Posterior vena cava (tissue), 2 donors: ENCODE measurements around the gene LHFPL2. TPM values are rescaled to one million over a fixed set of nuclear protein-coding genes. Genes with fewer than 3 reads are reported as not detected.

Experiments used
- DNase-seq: peaks from one replicate; pipeline ENCODE4 v3.0.0-alpha.2; 2020; ENCODE audit warnings: low spot score
- intact Hi-C, 2 donors: fragments of 100-400 bp; cut with DNase I; formaldehyde crosslinking; loops; one replicate each; pipeline versions ENCODE4 v1.14.1 to v1.14.2; 2022 to 2023
- total RNA-seq, 2 donors: library from RNA; stranded (reverse); fragmentation: NEBNext Ultra II Directional; extraction: Animal tissue kit (Norgen Biotek cat#: 25700); gene quantifications; one replicate each; pipeline ENCODE4 v1.2.1, GENCODE V29; 2021
- donor health status: DM: yes; HTN: yes; CAD: no.
- donor health status: DM: yes; HTN: yes; CAD: no.

Gene LHFPL2
- total RNA-seq, 2 donors from 2014 or later: 34.9 to 44.4 TPM

DNA sequence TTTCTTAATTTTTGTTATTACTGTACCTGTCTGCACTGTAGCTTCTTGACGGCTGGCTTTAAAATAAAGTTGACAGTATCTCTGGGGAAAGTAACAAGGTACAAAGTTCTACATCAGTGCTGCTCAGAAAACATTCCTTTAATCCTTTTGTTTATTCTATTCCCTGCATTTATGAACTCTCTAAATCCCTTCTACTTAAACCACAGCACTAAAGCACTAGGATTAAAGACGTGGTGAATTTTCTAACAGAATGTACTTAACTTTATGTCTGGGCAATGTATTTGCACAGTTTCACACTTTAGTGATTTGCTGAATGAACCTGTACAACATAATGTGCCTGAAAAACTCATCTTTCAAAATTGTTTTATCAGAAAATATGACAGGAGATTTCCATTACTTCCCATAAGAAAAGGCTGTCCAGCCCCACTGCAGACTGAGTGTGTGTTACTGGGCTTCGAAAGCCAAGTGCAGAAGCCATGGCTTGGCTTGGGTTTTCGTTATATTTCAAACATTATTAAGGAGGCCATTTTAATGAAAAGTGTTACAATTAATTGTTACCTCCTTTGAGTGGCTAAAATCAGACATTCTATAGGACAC is 43.8 kb downstream of the LHFPL2 start:
- intact Hi-C loops: no loop called here

DNA sequence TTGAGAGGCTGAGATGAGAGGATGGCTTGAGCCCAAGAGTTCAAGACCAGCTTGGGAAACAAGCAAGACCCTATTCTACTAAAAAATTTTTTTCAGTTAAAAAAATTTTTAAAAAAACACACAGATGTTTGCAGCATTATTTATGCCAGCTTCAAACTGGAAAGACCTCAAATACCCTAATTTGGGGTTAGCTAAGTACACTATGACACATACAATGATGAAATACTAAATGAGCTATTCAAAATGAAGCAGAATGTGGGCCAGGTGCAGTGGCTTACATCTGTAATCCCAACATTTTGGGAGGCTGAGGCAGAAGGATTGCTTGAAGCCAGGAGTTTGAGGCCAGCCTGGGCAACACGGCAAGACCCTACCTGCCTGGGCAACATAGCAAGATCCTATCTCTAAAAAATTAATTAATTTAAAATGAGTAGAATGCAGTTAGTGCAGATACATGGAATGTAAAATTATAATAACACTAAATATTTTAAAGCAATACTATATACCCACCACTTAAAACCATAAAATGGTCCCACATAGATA is 44.9 kb downstream of the LHFPL2 start:
- intact Hi-C loops: no loop called here
- no peak for DNase-seq

More for the DNA sequence above, 43.8 kb downstream of the LHFPL2 start:
- DNase-seq: no peak

DNA sequence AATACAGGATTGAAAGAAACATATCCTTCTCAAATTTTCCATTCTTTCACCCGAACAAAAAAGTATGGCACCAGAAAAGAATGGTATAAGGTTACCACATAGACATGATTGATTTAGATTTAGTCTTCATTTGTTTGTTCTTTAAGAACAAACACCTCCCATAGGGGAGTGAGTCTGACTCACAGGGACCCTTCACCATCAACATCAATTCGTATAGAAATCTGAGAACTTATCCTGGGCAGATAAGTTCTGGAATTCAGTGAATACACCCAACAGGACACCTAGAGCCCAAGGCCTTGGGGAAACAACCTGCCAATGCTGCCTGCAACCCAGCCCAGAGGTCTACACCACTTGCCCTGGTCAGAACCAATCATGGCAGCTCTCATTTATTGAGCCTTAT is 46.2 kb downstream of the LHFPL2 start:
- DNase-seq: no peak
- intact Hi-C loops: no loop called here

DNA sequence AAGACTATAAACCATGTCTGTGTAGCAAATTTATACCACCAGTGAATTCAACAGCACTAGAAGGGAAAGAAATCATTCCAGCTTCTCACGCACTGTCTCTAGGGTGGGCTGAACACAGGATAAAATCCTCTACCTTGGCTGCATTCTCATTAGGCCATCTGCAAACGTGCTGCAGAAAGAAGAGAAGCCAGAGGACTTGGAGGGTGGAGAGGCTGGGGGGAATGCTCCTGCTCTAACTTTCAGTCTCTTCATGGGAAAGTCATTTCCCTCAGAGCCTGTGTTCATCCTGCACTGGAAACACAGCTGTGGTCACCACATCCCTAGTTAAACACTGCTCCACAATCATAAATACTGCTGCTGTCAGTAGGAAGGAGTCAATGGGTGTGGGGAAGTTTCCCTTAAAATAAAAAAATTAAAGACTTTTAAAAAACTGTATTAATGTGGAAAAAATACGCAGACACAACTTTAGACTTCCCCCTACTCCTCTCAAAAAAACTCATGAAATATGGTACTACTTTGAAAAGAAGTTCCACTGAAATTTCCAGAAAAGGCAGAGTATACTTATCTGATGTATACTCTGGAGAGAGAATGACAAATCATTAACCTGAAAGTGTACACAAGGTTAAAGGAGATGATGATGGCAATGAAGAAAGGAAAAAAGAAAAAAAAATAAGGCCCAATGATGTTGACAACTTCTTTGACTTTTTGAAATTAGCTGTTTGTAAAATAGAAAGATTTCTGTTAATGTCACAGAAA is 46.8 kb downstream of the LHFPL2 start:
- intact Hi-C loops: no loop called here
- DNase-seq: no peak

GRCh38 chr5:78600687-78601414 is 47.7 kb downstream of the LHFPL2 start:
- intact Hi-C loops: no loop called here
- no peak for DNase-seq

- no peak for DNase-seq
- intact Hi-C loops: loop anchor here in 1 of 2 donors (10.0 kb wide), 1 partner anchor 54 kb away; no protein-coding TSS in a partner anchor
These were observed 49.6 kb downstream of the LHFPL2 start for GRCh38 chr5:78598973-78599372.

DNA sequence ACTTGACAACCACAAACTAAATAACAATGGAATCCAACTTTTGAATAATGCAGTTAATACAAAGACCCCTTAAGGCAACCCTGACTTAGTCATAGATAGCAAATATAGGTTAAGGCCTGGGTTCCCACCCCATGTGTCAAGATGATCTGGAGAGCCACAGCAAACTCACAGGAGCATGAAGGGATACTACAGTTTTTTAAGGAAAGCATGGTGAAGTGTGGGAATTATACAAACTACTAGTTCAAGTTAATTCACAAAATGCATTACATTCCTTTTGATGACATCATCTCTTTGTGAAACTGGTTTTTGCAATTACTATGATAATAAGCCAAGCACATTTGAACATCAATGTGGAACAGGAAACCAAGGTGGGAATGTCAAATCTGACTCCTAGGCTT is 50.6 kb downstream of the LHFPL2 start:
- intact Hi-C loops: loop anchor here in 1 of 2 donors (10.0 kb wide), 1 partner anchor 53 kb away; no protein-coding TSS in a partner anchor
- no peak for DNase-seq

- intact Hi-C loops: loop anchor here in 1 of 2 donors (10.0 kb wide), 1 partner anchor 53 kb away; no protein-coding TSS in a partner anchor
- DNase-seq: no peak
These were observed 51.3 kb downstream of the LHFPL2 start for GRCh38 chr5:78597068-78597973.

DNA sequence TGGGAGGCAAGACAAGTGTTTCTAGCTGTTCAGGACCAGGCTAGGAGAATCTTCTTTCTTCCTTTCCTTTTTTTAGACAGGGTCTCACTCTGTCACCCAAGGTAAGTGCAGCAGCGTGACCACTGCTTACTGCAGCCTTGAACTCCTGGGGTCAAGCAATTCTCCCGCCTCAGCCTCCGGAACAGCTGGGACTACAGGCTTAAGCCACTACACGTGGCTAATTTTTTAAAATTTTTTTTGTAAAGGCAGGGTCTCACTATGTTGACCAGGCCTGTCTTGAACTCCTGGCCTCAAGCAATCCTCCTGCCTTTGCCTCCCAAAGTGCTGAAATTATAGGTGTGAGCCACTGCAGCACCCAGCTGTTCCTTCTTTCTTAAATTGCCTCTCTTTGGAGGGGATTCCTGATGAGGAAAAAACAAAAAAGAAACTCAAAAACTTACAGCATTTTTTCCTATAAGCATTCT is 53.1 kb downstream of the LHFPL2 start:
- intact Hi-C loops: loop anchor here in 1 of 2 donors (10.0 kb wide), 1 partner anchor 51 kb away; no protein-coding TSS in a partner anchor
- no peak for DNase-seq

DNA sequence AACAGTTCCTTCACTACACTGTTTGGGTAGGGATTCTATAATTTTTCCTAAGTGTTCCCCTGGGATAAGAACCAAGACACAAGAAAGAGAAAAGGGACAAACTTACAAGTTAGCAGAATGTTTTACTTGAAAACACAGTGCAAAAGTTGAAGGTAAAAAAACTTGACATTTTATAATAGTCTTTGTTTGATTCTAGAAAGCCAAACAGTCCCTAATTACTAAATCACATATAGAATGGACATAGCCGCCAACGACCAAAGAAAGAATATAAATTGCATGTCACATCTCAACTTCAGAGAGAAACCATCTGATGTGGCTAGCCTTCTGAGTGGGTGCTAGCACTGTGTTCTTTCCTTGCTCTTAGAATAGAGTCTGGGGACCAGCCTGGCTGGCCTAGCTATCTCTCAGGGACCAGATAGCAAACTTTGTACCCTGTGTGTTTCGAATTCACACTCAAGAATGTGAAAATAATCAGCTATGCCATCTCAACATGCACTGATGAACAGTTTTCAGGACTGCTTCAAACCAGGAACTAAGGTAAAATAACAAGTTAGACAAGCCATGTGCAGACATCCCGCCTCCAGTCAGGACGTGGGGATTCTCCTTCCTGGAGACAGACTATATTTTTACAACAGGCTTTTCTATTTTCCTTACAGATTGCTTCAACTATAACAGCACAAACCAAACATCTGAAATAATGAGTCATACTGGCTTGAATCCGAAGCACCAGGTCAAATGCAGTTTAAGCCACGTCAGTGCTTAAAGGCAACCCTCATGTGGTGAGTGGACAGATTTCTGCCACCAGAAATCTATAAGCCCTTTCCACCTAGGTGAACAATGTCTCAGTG is 53.7 kb downstream of the LHFPL2 start:
- intact Hi-C loops: loop anchor here in 1 of 2 donors (10.0 kb wide), 1 partner anchor 50 kb away; no protein-coding TSS in a partner anchor
- no peak for DNase-seq

GRCh38 chr5:78594021-78594420 is 54.6 kb downstream of the LHFPL2 start:
- DNase-seq: no peak
- intact Hi-C loops: loop anchor here in 1 of 2 donors (10.0 kb wide), 1 partner anchor 49 kb away; no protein-coding TSS in a partner anchor

- intact Hi-C loops: loop anchor here in 1 of 2 donors (10.0 kb wide), 1 partner anchor 49 kb away; no protein-coding TSS in a partner anchor
- no peak for DNase-seq
These were observed 55.1 kb downstream of the LHFPL2 start for GRCh38 chr5:78593465-78593864.

- intact Hi-C loops: loop anchor here in 1 of 2 donors (10.0 kb wide), 1 partner anchor 48 kb away; no protein-coding TSS in a partner anchor
These were observed 55.7 kb downstream of the LHFPL2 start for GRCh38 chr5:78592735-78593386.

DNA sequence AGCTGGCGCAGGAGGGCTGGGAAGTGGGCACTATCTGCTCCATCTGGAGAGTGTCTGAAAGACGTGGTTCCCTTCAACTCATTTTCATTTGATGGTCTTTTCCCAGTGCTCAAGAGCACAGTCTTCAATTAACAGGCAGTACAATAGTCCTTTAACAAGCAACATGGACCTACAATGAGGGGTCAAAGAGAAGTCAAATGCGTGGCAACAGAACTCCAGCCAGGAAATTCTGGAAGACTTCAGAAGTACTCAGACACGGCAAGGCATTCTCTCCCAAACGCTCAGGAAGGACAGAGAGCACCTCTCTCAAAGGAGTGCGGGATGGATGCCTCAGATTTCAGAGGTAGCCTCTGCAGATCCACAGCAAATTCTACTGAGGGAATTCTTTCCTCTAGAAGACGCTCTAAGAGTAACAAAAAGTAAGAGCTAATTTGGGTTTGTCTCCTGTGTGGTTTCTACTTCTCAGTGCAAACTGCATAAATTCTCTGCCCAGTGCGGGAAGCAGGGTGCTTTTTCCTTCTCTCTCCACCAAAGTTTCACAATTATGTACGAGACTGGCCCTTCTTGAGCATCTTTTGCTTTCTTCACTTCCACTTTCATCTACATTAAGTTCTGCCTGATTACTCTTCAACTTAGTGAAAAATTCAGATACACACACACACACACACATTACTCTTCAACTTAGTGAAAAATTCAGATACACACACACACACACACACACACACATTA is 56.4 kb downstream of the LHFPL2 start:
- no peak for DNase-seq
- intact Hi-C loops: loop anchor here in 1 of 2 donors (10.0 kb wide), 1 partner anchor 47 kb away; no protein-coding TSS in a partner anchor

More at GRCh38 chr5:78592735-78593386, 55.7 kb downstream of the LHFPL2 start:
- DNase-seq: no peak

DNA sequence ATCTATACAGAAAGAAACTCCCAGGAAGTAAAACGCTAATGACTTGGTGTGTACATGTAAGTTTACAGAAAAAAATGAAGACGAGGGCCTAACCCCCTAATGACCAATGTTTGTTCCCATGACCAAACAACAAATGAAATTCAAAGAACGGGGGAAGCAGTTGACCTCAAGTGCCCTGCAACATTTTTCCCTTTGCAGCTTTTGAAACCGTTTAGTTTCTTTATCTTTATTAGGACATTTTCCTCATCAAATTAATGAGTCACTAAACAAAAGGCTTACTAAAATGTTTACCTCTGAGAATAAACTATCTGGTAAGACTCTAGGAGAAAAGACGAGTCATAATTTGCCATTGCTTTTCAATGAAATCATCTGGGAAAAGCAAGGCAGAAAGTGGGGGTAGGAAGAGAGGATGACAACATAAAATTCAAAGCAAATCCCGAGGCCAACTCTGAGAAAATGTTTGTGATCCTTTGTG is 57.4 kb downstream of the LHFPL2 start:
- DNase-seq: no peak
- intact Hi-C loops: loop anchor here in 1 of 2 donors (10.0 kb wide), 1 partner anchor 46 kb away; no protein-coding TSS in a partner anchor

DNA sequence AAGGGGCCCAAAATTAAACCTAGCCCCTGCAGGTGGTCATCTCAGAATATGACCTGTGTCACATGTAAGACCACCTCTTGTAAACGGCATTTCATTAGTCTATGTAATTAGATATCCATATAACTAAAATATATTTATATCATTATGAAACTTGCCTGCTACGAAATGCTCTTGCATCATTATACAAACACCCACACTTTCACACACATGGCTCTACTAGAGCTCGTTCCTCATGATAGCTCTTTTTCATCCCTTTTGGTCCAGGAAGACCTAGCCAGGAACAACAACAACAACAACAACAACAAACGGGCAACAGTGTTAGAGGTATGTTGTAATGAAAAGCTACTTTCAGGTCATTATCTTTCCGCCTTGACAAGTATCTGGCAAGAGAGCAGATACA is 58.6 kb downstream of the LHFPL2 start:
- intact Hi-C loops: loop anchor here in 1 of 2 donors (10.0 kb wide), 1 partner anchor 45 kb away; no protein-coding TSS in a partner anchor
- DNase-seq: no peak
